A673 (cell line): ENCODE measurements around the gene CACNB1.
"Not testable (repeated sequence)": the region's sequence is repeated elsewhere in the genome, so short reads cannot be mapped to it uniquely, and the experiment has no call there.

Experiments used
- CTCF ChIP-seq: fragments of 300-800, 200-600 bp; sonication (generic); conservative IDR thresholded peaks from 2 replicates; pipeline ENCODE4 v1.5.1; 2017; ENCODE audit warnings: low read depth, mild to moderate bottlenecking, antibody characterized with exemption, low read length, moderate library complexity, mixed read lengths
- EZH2 ChIP-seq: fragments of 200-600 bp; sonication (generic); IDR thresholded peaks from 2 replicates; pipeline ENCODE4 v1.6.1; 2017; ENCODE audit warnings: borderline replicate concordance, low read depth, mild to moderate bottlenecking, mixed read lengths, antibody characterized with exemption, low read length; ENCODE audit not compliant: poor library complexity, severe bottlenecking

- not testable (repeated sequence) for TF ChIP-seq CTCF, EZH2
Measured at GRCh38 chr17:39168503-39168902, 29.0 kb downstream of the CACNB1 start.
